Measurements from ENCODE around the gene DYTN. TPM values are rescaled to one million over a fixed set of nuclear protein-coding genes. Genes with fewer than 3 reads are reported as not detected.

DYTN gene
- total and polyA plus RNA-seq, 4 donors, result not detected

- Histone ChIP-seq H3K4me3 (ENCODE audit: low read length in 2 of 2) (no peak overlapping the region), H3K27me3 (ENCODE audit: control insufficient read depth in 1 of 2, insufficient read depth in 2 of 2, low read length in 1 of 2) (no peaks in the 10 kb centered on the region), H3K9me3 (ENCODE audit: control insufficient read depth, low read length) (no peaks in the 10 kb centered on the region), H3K27ac (ENCODE audit: low read depth in 1 of 2, low read length in 2 of 2) (no peak overlapping the region), H3K4me1 (ENCODE audit: control insufficient read depth in 1 of 2, insufficient read depth in 2 of 2, low read length in 2 of 2) (no peaks in the 10 kb centered on the region), H3K36me3 (ENCODE audit: control insufficient read depth in 1 of 2, insufficient read depth in 2 of 2, low read length in 1 of 2) (no peaks in the 10 kb centered on the region)
- intact Hi-C loops (cut with DNase I), result no loop called here
- ATAC-seq (ENCODE audit: low FRiP score), result no peak
- DNase-seq, result no peak
- 61 to 69% methylated on average over 6 of the region's 6 CpGs for WGBS, 2 donors
Observed at GRCh38 chr2:206614811-206615210, 103.4 kb downstream of the DYTN start.

GRCh38 chr2:206611736-206612135, 106.5 kb downstream of the DYTN start:
- no peaks in the 10 kb centered on the region for H3K4me1 ChIP-seq (ENCODE audit: control insufficient read depth in 1 of 2, insufficient read depth in 2 of 2, low read length in 2 of 2)
- 51 to 56% methylated on average over 3 of the region's 3 CpGs for WGBS, 2 donors
- no peak overlapping the region for H3K4me3 ChIP-seq (ENCODE audit: low read length in 2 of 2)
- intact Hi-C loops (cut with DNase I), result no loop called here
- H3K9me3 ChIP-seq (ENCODE audit: control insufficient read depth, low read length), result no peaks in the 10 kb centered on the region
- H3K27ac ChIP-seq (ENCODE audit: low read depth in 1 of 2, low read length in 2 of 2), result no peak overlapping the region
- no peaks in the 10 kb centered on the region for H3K27me3 ChIP-seq (ENCODE audit: control insufficient read depth in 1 of 2, insufficient read depth in 2 of 2, low read length in 1 of 2)
- DNase-seq, result no peak
- ATAC-seq (ENCODE audit: low FRiP score), result no peak
- H3K36me3 ChIP-seq (ENCODE audit: control insufficient read depth in 1 of 2, insufficient read depth in 2 of 2, low read length in 1 of 2), result no peaks in the 10 kb centered on the region

- DNase-seq (no peak), ATAC-seq (ENCODE audit: low FRiP score) (no peak)
- no peaks in the 10 kb centered on the region for H3K27me3 ChIP-seq (ENCODE audit: control insufficient read depth in 1 of 2, insufficient read depth in 2 of 2, low read length in 1 of 2)
- no peak overlapping the region for H3K4me3 ChIP-seq (ENCODE audit: low read length in 2 of 2)
- intact Hi-C loops (cut with DNase I), result no loop called here
- H3K36me3 ChIP-seq (ENCODE audit: control insufficient read depth in 1 of 2, insufficient read depth in 2 of 2, low read length in 1 of 2), result no peaks in the 10 kb centered on the region
- WGBS, 2 donors, result 79 to 83% methylated on average over 6 of the region's 6 CpGs
- H3K27ac ChIP-seq (ENCODE audit: low read depth in 1 of 2, low read length in 2 of 2), result no peak overlapping the region
- H3K9me3 ChIP-seq (ENCODE audit: control insufficient read depth, low read length), result no peaks in the 10 kb centered on the region
- H3K4me1 ChIP-seq (ENCODE audit: control insufficient read depth in 1 of 2, insufficient read depth in 2 of 2, low read length in 2 of 2), result no peaks in the 10 kb centered on the region
Observed at GRCh38 chr2:206611191-206611590, 107.0 kb downstream of the DYTN start.

- no peak overlapping the region for H3K27ac ChIP-seq (ENCODE audit: low read depth in 1 of 2, low read length in 2 of 2)
- no peaks in the 10 kb centered on the region for H3K4me1 ChIP-seq (ENCODE audit: control insufficient read depth in 1 of 2, insufficient read depth in 2 of 2, low read length in 2 of 2)
- no peak overlapping the region for H3K4me3 ChIP-seq (ENCODE audit: low read length in 2 of 2)
- ATAC-seq (ENCODE audit: low FRiP score), result no peak
- no peaks in the 10 kb centered on the region for H3K27me3 ChIP-seq (ENCODE audit: control insufficient read depth in 1 of 2, insufficient read depth in 2 of 2, low read length in 1 of 2)
- H3K9me3 ChIP-seq (ENCODE audit: control insufficient read depth, low read length), result no peaks in the 10 kb centered on the region
- no peak for DNase-seq
- WGBS, 2 donors, result 69 to 70% methylated on average over 1 of the region's 1 CpG
- no peaks in the 10 kb centered on the region for H3K36me3 ChIP-seq (ENCODE audit: control insufficient read depth in 1 of 2, insufficient read depth in 2 of 2, low read length in 1 of 2)
- intact Hi-C loops (cut with DNase I), result no loop called here
Observed at GRCh38 chr2:206610451-206610850, 107.7 kb downstream of the DYTN start.

GRCh38 chr2:206603243-206603642, 115.0 kb downstream of the DYTN start:
- Histone ChIP-seq H3K27ac (ENCODE audit: low read depth in 1 of 2, low read length in 2 of 2) (no peak overlapping the region), H3K27me3 (ENCODE audit: control insufficient read depth in 1 of 2, insufficient read depth in 2 of 2, low read length in 1 of 2) (no peaks in the 10 kb centered on the region), H3K9me3 (ENCODE audit: control insufficient read depth, low read length) (no peaks in the 10 kb centered on the region), H3K36me3 (ENCODE audit: control insufficient read depth in 1 of 2, insufficient read depth in 2 of 2, low read length in 1 of 2) (no peaks in the 10 kb centered on the region), H3K4me3 (ENCODE audit: low read length in 2 of 2) (no peak overlapping the region), H3K4me1 (ENCODE audit: control insufficient read depth in 1 of 2, insufficient read depth in 2 of 2, low read length in 2 of 2) (no peaks in the 10 kb centered on the region)
- ATAC-seq (ENCODE audit: low FRiP score) (no peak), DNase-seq (no peak)
- intact Hi-C loops (cut with DNase I), result no loop called here
- 82 to 86% methylated on average over 3 of the region's 3 CpGs for WGBS, 2 donors

Other genes starting within 250 kb of the DYTN start
- not detected for gene FAM237A, start 75.9 kb downstream of the DYTN start, total RNA-seq
- not detected for gene FAM237A, start 75.9 kb downstream of the DYTN start, polyA plus RNA-seq
- under 1 TPM; 0.29 to 0.93 TPM for gene MDH1B, start 46.9 kb upstream of the DYTN start, total RNA-seq
- 1 to 10 TPM; 1.0 to 1.6 TPM for gene MDH1B, start 46.9 kb upstream of the DYTN start, polyA plus RNA-seq
- gene FASTKD2, start 47.2 kb upstream of the DYTN start, total RNA-seq, result 10 to 100 TPM; 19.6 to 20.6 TPM
- gene FASTKD2, start 47.2 kb upstream of the DYTN start, polyA plus RNA-seq, result 10 to 100 TPM in 1 of 2 donors, 1 to 10 TPM in 1; 8.9 to 11.4 TPM
- under 1 TPM; 0.51 to 0.58 TPM for gene CPO, start 221.1 kb upstream of the DYTN start, total RNA-seq
- gene CPO, start 221.1 kb upstream of the DYTN start, polyA plus RNA-seq, result under 1 TPM in 1 of 2 donors, not detected in 1; 0.69 TPM

Data from aorta (tissue), 5 donors.